NB4 (cell line): ENCODE measurements around the gene CDH23.

Experiments used
- DNase-seq: peaks from one replicate; pipeline ENCODE4 v3.0.0; 2010; ENCODE audit warnings: low read depth
- H3K4me3 ChIP-seq: one replicate; pipeline ENCODE4 v1.5.1; 2011; ENCODE audit warnings: mild to moderate bottlenecking, low read depth, low read length, moderate library complexity
- CTCF ChIP-seq: IDR thresholded peaks from one replicate; pipeline ENCODE4 v1.5.1; 2012; ENCODE audit warnings: low read depth, low read length
- MAX ChIP-seq: IDR thresholded peaks from 2 replicates; pipeline ENCODE4 v1.6.1; 2011; ENCODE audit warnings: low read depth, low read length
- MYC ChIP-seq: IDR thresholded peaks from 2 replicates; pipeline ENCODE4 v1.6.1; 2011; ENCODE audit warnings: low read depth, low read length
- POLR2A ChIP-seq: IDR thresholded peaks from 2 replicates; pipeline ENCODE4 v1.6.1; 2011; ENCODE audit warnings: mild to moderate bottlenecking; ENCODE audit not compliant: insufficient read length; ENCODE audit errors: extremely low read depth

CDH23 gene

GRCh38 chr10:71650397-71650796 is 253.7 kb downstream of the CDH23 start:
- TF ChIP-seq MYC (no peak), CTCF (no peak), POLR2A (no peak), MAX (no peak)

GRCh38 chr10:71651428-71651827 is 254.7 kb downstream of the CDH23 start:
- TF ChIP-seq MAX (no peak), CTCF (no peak), MYC (no peak), POLR2A (no peak)
- no peak overlapping the region for H3K4me3 ChIP-seq
- no peak for DNase-seq

More at GRCh38 chr10:71650397-71650796, 253.7 kb downstream of the CDH23 start:
- no peak for DNase-seq
- H3K4me3 ChIP-seq: no peak overlapping the region

- H3K4me3 ChIP-seq: no peak overlapping the region
- no peak for DNase-seq
- TF ChIP-seq POLR2A (no peak), MYC (no peak), MAX (no peak), CTCF (no peak)
These were observed 255.2 kb downstream of the CDH23 start for GRCh38 chr10:71651928-71652327.

GRCh38 chr10:71653044-71653443 is 256.3 kb downstream of the CDH23 start:
- H3K4me3 ChIP-seq: no peak overlapping the region
- no peak for DNase-seq
- TF ChIP-seq POLR2A (no peak), MAX (no peak), CTCF (no peak), MYC (no peak)

- no peak for DNase-seq
- no peak overlapping the region for H3K4me3 ChIP-seq
- TF ChIP-seq CTCF (no peak), MYC (no peak), POLR2A (no peak), MAX (no peak)
These were observed 259.5 kb downstream of the CDH23 start for GRCh38 chr10:71656220-71656619.
